ENCODE results near the gene NTN1. TPM values are rescaled to one million over a fixed set of nuclear protein-coding genes. Genes with fewer than 3 reads are reported as not detected.

NTN1 gene
- total RNA-seq, 4 donors from 2014 or later, result 3.3 to 19.2 (median 10.4) TPM

DNA sequence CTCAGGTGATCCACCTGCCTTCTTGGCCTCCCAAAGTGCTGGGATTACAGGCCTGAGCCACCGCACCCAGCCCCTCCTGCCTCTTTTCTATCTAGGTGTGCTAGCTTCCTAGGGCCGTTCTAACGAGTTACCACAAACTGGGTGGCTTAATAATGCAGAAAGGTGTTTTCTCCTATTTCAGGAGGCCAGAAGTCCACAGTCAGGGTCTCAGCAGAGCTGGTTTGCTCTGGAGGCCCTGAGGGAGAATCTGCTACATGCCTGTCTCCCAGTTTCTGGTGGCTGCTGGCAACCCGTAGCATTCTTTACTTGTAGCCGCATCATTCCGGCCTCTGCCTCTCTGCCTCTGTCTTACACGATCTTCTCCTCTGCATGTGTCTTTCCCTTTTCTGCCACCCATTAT lies 89.2 kb downstream of the NTN1 start:
- no peaks in the 10 kb centered on the region for H3K36me3 ChIP-seq
- H3K27me3 ChIP-seq, result no peaks in the 10 kb centered on the region
- H3K27ac ChIP-seq, result no peak overlapping the region
- DNase-seq, result no peak
- H3K9me3 ChIP-seq, result no peaks in the 10 kb centered on the region
- no peak for TF ChIP-seq POLR2A (IDR thresholded peaks at IDR 0.05)
- TF ChIP-seq, protein P1, sequence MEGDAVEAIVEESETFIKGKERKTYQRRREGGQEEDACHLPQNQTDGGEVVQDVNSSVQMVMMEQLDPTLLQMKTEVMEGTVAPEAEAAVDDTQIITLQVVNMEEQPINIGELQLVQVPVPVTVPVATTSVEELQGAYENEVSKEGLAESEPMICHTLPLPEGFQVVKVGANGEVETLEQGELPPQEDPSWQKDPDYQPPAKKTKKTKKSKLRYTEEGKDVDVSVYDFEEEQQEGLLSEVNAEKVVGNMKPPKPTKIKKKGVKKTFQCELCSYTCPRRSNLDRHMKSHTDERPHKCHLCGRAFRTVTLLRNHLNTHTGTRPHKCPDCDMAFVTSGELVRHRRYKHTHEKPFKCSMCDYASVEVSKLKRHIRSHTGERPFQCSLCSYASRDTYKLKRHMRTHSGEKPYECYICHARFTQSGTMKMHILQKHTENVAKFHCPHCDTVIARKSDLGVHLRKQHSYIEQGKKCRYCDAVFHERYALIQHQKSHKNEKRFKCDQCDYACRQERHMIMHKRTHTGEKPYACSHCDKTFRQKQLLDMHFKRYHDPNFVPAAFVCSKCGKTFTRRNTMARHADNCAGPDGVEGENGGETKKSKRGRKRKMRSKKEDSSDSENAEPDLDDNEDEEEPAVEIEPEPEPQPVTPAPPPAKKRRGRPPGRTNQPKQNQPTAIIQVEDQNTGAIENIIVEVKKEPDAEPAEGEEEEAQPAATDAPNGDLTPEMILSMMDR (IDR thresholded peaks at IDR 0.05), result no peak
- H3K4me3 ChIP-seq, result no peak overlapping the region
- no peaks in the 10 kb centered on the region for H3K4me1 ChIP-seq
- intact Hi-C loops (cut with DNase I; ENCODE audit: low total_unique reads), result no loop called here

- Histone ChIP-seq H3K4me1 (no peaks in the 10 kb centered on the region), H3K27ac (peak overlapping the region; percentile 74 to 86), H3K4me3 (peak overlapping the region in 1 of 2 donors; percentile 28), H3K9me3 (no peaks in the 10 kb centered on the region), H3K36me3 (no peaks in the 10 kb centered on the region), H3K27me3 (no peaks in the 10 kb centered on the region)
- DNase-seq, result peak; percentile 82 to 86
- intact Hi-C loops (cut with DNase I; ENCODE audit: low total_unique reads), result no loop called here
- TF ChIP-seq POLR2A (IDR thresholded peaks at IDR 0.05), result no peak
- TF ChIP-seq, protein P1 (IDR thresholded peaks at IDR 0.05), result peak; percentile 34 to 75 (median 60)
Measured at GRCh38 chr17:9115214-9116191, 94.2 kb downstream of the NTN1 start.

DNA sequence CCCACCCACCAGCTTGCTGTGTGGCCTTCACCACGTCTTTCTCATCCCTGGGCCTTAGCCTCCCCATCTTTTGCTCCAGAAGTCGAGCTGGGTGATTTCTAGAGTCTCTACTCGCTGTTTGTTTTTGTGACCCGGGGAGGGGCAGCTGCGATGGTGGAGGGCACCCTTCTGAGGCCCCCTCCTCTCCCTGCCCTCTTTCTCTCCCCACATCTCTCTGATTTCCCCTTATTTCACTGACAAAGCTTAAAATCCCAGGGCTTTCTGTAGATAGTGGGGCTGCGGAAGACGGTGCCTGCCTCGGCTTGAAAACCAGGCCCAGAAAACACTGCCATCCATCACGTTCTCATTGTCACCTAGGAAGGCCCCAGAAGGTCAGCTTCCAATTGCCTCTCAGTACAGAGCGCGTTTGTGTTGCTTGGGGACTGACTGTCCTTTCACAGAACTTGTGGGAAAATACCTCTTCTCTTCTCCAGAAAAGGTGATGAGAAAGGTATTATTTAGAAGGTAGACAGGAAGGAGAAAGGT lies 95.1 kb downstream of the NTN1 start:
- DNase-seq, result no peak
- TF ChIP-seq POLR2A (IDR thresholded peaks at IDR 0.05), result no peak
- TF ChIP-seq, protein P1 (IDR thresholded peaks at IDR 0.05), result no peak
- intact Hi-C loops (cut with DNase I; ENCODE audit: low total_unique reads), result no loop called here

GRCh38 chr17:9116861-9117568 lies 95.7 kb downstream of the NTN1 start:
- Histone ChIP-seq H3K9me3 (no peaks in the 10 kb centered on the region), H3K27ac (peak overlapping the region in 1 of 2 donors; percentile 86), H3K36me3 (no peaks in the 10 kb centered on the region), H3K27me3 (no peaks in the 10 kb centered on the region), H3K4me3 (no peak overlapping the region), H3K4me1 (no peaks in the 10 kb centered on the region)
- no peak for DNase-seq
- TF ChIP-seq, protein P1 (IDR thresholded peaks at IDR 0.05), result no peak
- TF ChIP-seq POLR2A (IDR thresholded peaks at IDR 0.05), result no peak
- intact Hi-C loops (cut with DNase I; ENCODE audit: low total_unique reads), result no loop called here

More for the DNA sequence above, 95.1 kb downstream of the NTN1 start:
- Histone ChIP-seq H3K27ac (peak overlapping the region; percentile 74 to 86), H3K27me3 (no peaks in the 10 kb centered on the region), H3K36me3 (no peaks in the 10 kb centered on the region), H3K4me3 (no peak overlapping the region), H3K4me1 (no peaks in the 10 kb centered on the region), H3K9me3 (no peaks in the 10 kb centered on the region)

Measured in uterus (tissue), 4 donors.